Activated naive CD8-positive, alpha-beta T cell treated with anti-CD3 and anti-CD28 coated beads, Interleukin-2, amount 10 ng/mL, durations not matched to agents 7 days and 5 days (primary cell): ENCODE results near the gene ZNF407. TPM values are rescaled to one million over a fixed set of nuclear protein-coding genes. Genes with fewer than 3 reads are reported as not detected.

Experiments used
- ATAC-seq: fragments of 150-1000 bp; cut with Tn5 transposase; one replicate; pipeline ENCODE4 v1.10.0; 2021; ENCODE audit warnings: low read depth, moderate library complexity
- POLR2A ChIA-PET: fragments of 350-600 bp; sonication (Branson Sonifier 250); formaldehyde crosslinking; loops from one replicate; lab custom pipeline; 2021; ENCODE audit warnings: antibody characterized with exemption; lab: Charles Lee
- DNase-seq: peaks from one replicate; pipeline ENCODE4 v3.0.0; 2021
- H3K27ac Mint-ChIP-seq: one replicate; pipeline ENCODE4 v1.8.0; 2022; ENCODE audit warnings: mild to moderate bottlenecking, mixed read lengths
- H3K27me3 Mint-ChIP-seq: one replicate; pipeline ENCODE4 v1.8.0; 2022; ENCODE audit warnings: mild to moderate bottlenecking, moderate library complexity, mixed read lengths
- H3K36me3 Mint-ChIP-seq: one replicate; pipeline ENCODE4 v1.8.0; 2021; ENCODE audit warnings: mild to moderate bottlenecking, mixed read lengths
- H3K4me1 Mint-ChIP-seq: one replicate; pipeline ENCODE4 v1.8.0; 2021; ENCODE audit warnings: mixed read lengths
- H3K4me3 Mint-ChIP-seq: one replicate; pipeline ENCODE4 v1.8.0; 2022; ENCODE audit warnings: mild to moderate bottlenecking, moderate library complexity, mixed read lengths
- H3K9me3 Mint-ChIP-seq: one replicate; pipeline ENCODE4 v1.8.0; 2021; ENCODE audit warnings: mixed read lengths
- total RNA-seq, 2 experiments: library from RNA; stranded (reverse); gene quantifications; one replicate each; pipeline ENCODE4 v1.2.3, GENCODE V29; 2021

Gene ZNF407
- total RNA-seq, 2 experiments from 2014 or later, result 16.9 to 17.1 TPM

- DNase-seq, result no peak
- H3K9me3 Mint-ChIP-seq, result no peaks in the 10 kb centered on the region
- no peaks in the 10 kb centered on the region for H3K27me3 Mint-ChIP-seq
- no peaks in the 10 kb centered on the region for H3K4me1 Mint-ChIP-seq
- ATAC-seq, result no peak
- H3K27ac Mint-ChIP-seq, result no peak overlapping the region
- POLR2A ChIA-PET, result no interaction called here
- H3K36me3 Mint-ChIP-seq, result no peaks in the 10 kb centered on the region
- H3K4me3 Mint-ChIP-seq, result no peak overlapping the region
Observed at GRCh38 chr18:75113455-75113854, 515.8 kb downstream of the ZNF407 start.

- POLR2A ChIA-PET, result no interaction called here
- no peak for ATAC-seq
- Mint-ChIP-seq H3K27ac (no peak overlapping the region), H3K36me3 (no peaks in the 10 kb centered on the region), H3K9me3 (no peaks in the 10 kb centered on the region), H3K4me1 (no peaks in the 10 kb centered on the region), H3K27me3 (no peaks in the 10 kb centered on the region), H3K4me3 (no peak overlapping the region)
- DNase-seq, result no peak
Observed at GRCh38 chr18:75114231-75114764, 516.6 kb downstream of the ZNF407 start.

Other genes starting within 250 kb of the ZNF407 start
- not detected for gene DIPK1C, start 140.6 kb upstream of the ZNF407 start, total RNA-seq
- 100 to 1,000 TPM; 147 to 148 TPM for gene CNDP2, start 101.5 kb upstream of the ZNF407 start, total RNA-seq
- gene CNDP1, start 63.4 kb upstream of the ZNF407 start, total RNA-seq, result not detected